WTC11 (cell line): Measurements from ENCODE around the gene CELSR1. TPM values are rescaled to one million over a fixed set of nuclear protein-coding genes. Genes with fewer than 3 reads are reported as not detected.

Source experiments
- ATAC-seq: fragments of 200-7000 bp; cut with Tn5 transposase; 2 replicates; pipeline ENCODE4 v1.10.0; 2021; ENCODE audit warnings: mild to moderate bottlenecking, moderate library complexity
- CTCF ChIA-PET: fragments of 300-600 bp; sonication (Branson Sonifier 250); formaldehyde crosslinking; loops from one replicate; lab custom pipeline; 2021; ENCODE audit warnings: antibody characterized with exemption; lab: Charles Lee
- POLR2A ChIA-PET: fragments of 350-600 bp; sonication (Branson Sonifier 250); formaldehyde crosslinking; loops from one replicate; lab custom pipeline; 2021; ENCODE audit warnings: antibody characterized with exemption; lab: Charles Lee
- DNase-seq: peaks from one replicate; pipeline ENCODE4 v3.0.0; 2021; ENCODE audit warnings: low spot score
- H3K27ac Mint-ChIP-seq: 2 replicates; pipeline ENCODE4 v1.8.0; 2021; ENCODE audit warnings: mixed read lengths
- H3K27me3 Mint-ChIP-seq: 2 replicates; pipeline ENCODE4 v1.8.0; 2021; ENCODE audit warnings: low read depth, mild to moderate bottlenecking, moderate library complexity, mixed read lengths
- H3K36me3 Mint-ChIP-seq: 2 replicates; pipeline ENCODE4 v1.8.0; 2021; ENCODE audit warnings: mixed read lengths
- H3K4me1 Mint-ChIP-seq: 2 replicates; pipeline ENCODE4 v1.8.0; 2022; ENCODE audit warnings: mixed read lengths
- H3K4me3 Mint-ChIP-seq: 2 replicates; pipeline ENCODE4 v1.8.0; 2021; ENCODE audit warnings: mild to moderate bottlenecking, moderate library complexity, mixed read lengths
- H3K9me3 Mint-ChIP-seq: 2 replicates; pipeline ENCODE4 v1.8.0; 2021; ENCODE audit warnings: mixed read lengths
- ARID4B ChIP-seq: sonication (generic); formaldehyde crosslinking; IDR thresholded peaks from 2 replicates; pipeline ENCODE4 v1.8.0; 2023; ENCODE audit warnings: missing genetic modification reagents, mild to moderate bottlenecking, borderline replicate concordance
- ERG ChIP-seq: fragments of 250-450 bp; sonication (Bioruptor Pico); IDR thresholded peaks from 2 replicates; pipeline ENCODE4 v1.8.0; 2021; ENCODE audit warnings: mild to moderate bottlenecking
- FOXK1 ChIP-seq: sonication (generic); formaldehyde crosslinking; IDR thresholded peaks from 2 replicates; pipeline ENCODE4 v1.8.0; 2022; ENCODE audit warnings: mild to moderate bottlenecking, moderate library complexity, missing genetic modification reagents
- GTF2I ChIP-seq: fragments of 250-450 bp; sonication (Bioruptor Pico); conservative IDR thresholded peaks from 2 replicates; pipeline ENCODE4 v1.4.0; 2021; ENCODE audit warnings: mild to moderate bottlenecking
- IRF1 ChIP-seq: sonication (generic); formaldehyde crosslinking; IDR thresholded peaks from 2 replicates; pipeline ENCODE4 v1.8.0; 2023; ENCODE audit warnings: missing genetic modification reagents
- KAT7 ChIP-seq: sonication (generic); formaldehyde crosslinking; IDR thresholded peaks from 2 replicates; pipeline ENCODE4 v1.8.1; 2023; ENCODE audit warnings: missing genetic modification reagents, mild to moderate bottlenecking, borderline replicate concordance
- MLX ChIP-seq: sonication (generic); formaldehyde crosslinking; IDR thresholded peaks from 2 replicates; pipeline ENCODE4 v1.8.1; 2023; ENCODE audit warnings: mild to moderate bottlenecking, missing genetic modification reagents, moderate library complexity
- NFE2L1 ChIP-seq: sonication (generic); formaldehyde crosslinking; IDR thresholded peaks from 2 replicates; pipeline ENCODE4 v1.8.1; 2023; ENCODE audit warnings: missing genetic modification reagents
- PRRX2 ChIP-seq: fragments of 250-450 bp; sonication (Bioruptor Pico); IDR thresholded peaks from 2 replicates; pipeline ENCODE4 v1.8.0; 2021; ENCODE audit warnings: mild to moderate bottlenecking
- SMAD4 ChIP-seq: sonication (generic); formaldehyde crosslinking; IDR thresholded peaks from 2 replicates; pipeline ENCODE4 v1.8.0; 2022; ENCODE audit warnings: mild to moderate bottlenecking, missing genetic modification reagents
- SP1 ChIP-seq: sonication (generic); formaldehyde crosslinking; conservative IDR thresholded peaks from 2 replicates; pipeline ENCODE4 v1.8.1; 2022; ENCODE audit warnings: missing genetic modification reagents
- TEAD4 ChIP-seq: sonication (generic); formaldehyde crosslinking; IDR thresholded peaks from 2 replicates; pipeline ENCODE4 v1.8.0; 2022; ENCODE audit warnings: mild to moderate bottlenecking, missing genetic modification reagents
- ZBTB21 ChIP-seq: sonication (generic); formaldehyde crosslinking; IDR thresholded peaks from 2 replicates; pipeline ENCODE4 v1.8.1; 2023; ENCODE audit warnings: mild to moderate bottlenecking, missing genetic modification reagents, borderline replicate concordance
- ZBTB43 ChIP-seq: sonication (generic); formaldehyde crosslinking; IDR thresholded peaks from 2 replicates; pipeline ENCODE4 v1.8.1; 2023; ENCODE audit warnings: mild to moderate bottlenecking, missing genetic modification reagents
- ZMAT4 ChIP-seq: fragments of 250-450 bp; sonication (Bioruptor Pico); IDR thresholded peaks from 2 replicates; pipeline ENCODE4 v1.9.0; 2021; ENCODE audit warnings: mild to moderate bottlenecking
- ZNF138 ChIP-seq: sonication (generic); formaldehyde crosslinking; conservative IDR thresholded peaks from 2 replicates; pipeline ENCODE4 v1.8.1; 2022; ENCODE audit warnings: mild to moderate bottlenecking, moderate library complexity, missing genetic modification reagents
- ZNF263 ChIP-seq: sonication (generic); formaldehyde crosslinking; IDR thresholded peaks from 2 replicates; pipeline ENCODE4 v1.8.1; 2022; ENCODE audit warnings: low read depth, mild to moderate bottlenecking, moderate library complexity, missing genetic modification reagents
- ZNF317 ChIP-seq: sonication (generic); formaldehyde crosslinking; IDR thresholded peaks from 2 replicates; pipeline ENCODE4 v1.8.1; 2023; ENCODE audit warnings: low read depth, mild to moderate bottlenecking, moderate library complexity, missing genetic modification reagents, borderline replicate concordance
- ZNF423 ChIP-seq: fragments of 250-450 bp; sonication (Bioruptor Pico); IDR thresholded peaks from 2 replicates; pipeline ENCODE4 v2.1.2; 2022; ENCODE audit warnings: mild to moderate bottlenecking, moderate library complexity
- ZNF425 ChIP-seq: fragments of 250-450 bp; sonication (Bioruptor Pico); conservative IDR thresholded peaks from 2 replicates; pipeline ENCODE4 v1.9.0; 2021; ENCODE audit warnings: mild to moderate bottlenecking
- total RNA-seq: library from RNA; stranded (reverse); gene quantifications from 3 replicates; pipeline ENCODE4 v1.2.3, GENCODE V29; 2021

The CELSR1 gene
- total RNA-seq, 1 experiment from 2014 or later: 16.8 TPM

GRCh38 chr22:46352276-46352675 lies 185.1 kb downstream of the CELSR1 start:
- Mint-ChIP-seq H3K27me3 (no peaks in the 10 kb centered on the region), H3K4me3 (no peak overlapping the region), H3K27ac (no peak overlapping the region), H3K9me3 (no peaks in the 10 kb centered on the region), H3K36me3 (peaks cover 57% of the 10 kb centered on the region), H3K4me1 (no peaks in the 10 kb centered on the region)
- DNase-seq (no peak), ATAC-seq (no peak)
- no peak for TF ChIP-seq ZBTB43
- no peak for TF ChIP-seq TEAD4 (CRISPR knock-in tag)
- no peak for TF ChIP-seq PRRX2 (CRISPR knock-in tag)
- no peak for TF ChIP-seq ARID4B
- TF ChIP-seq KAT7 (CRISPR knock-in tag): no peak
- no peak for TF ChIP-seq ZNF138 (CRISPR knock-in tag)
- no peak for TF ChIP-seq ZBTB21 (CRISPR knock-in tag)
- no peak for TF ChIP-seq ZNF263 (CRISPR knock-in tag)
- TF ChIP-seq NFE2L1: no peak
- TF ChIP-seq ZMAT4 (CRISPR knock-in tag): no peak
- TF ChIP-seq IRF1 (CRISPR knock-in tag): no peak
- TF ChIP-seq ERG (CRISPR knock-in tag): no peak
- TF ChIP-seq ZNF425: no peak
- TF ChIP-seq SP1: no peak
- TF ChIP-seq SMAD4 (CRISPR knock-in tag): no peak
- TF ChIP-seq MLX: no peak
- no peak for TF ChIP-seq ZNF317
- TF ChIP-seq ZNF423 (CRISPR knock-in tag): no peak
- no peak for TF ChIP-seq GTF2I
- TF ChIP-seq FOXK1 (CRISPR knock-in tag): no peak
- CTCF ChIA-PET: interaction anchor here (1.4 to 3.1 kb wide), 2 partner anchors 15 to 191 kb away, joined by 4 to 15 read pairs; no protein-coding TSS in a partner anchor
- POLR2A ChIA-PET: no interaction called here
